OCI-LY1 (cell line): Measurements from ENCODE around the gene NTNG1.

Experiments used
- EZH2 ChIP-seq: fragments of 200-600 bp; sonication (generic), shearing (Covaris generic); IDR thresholded peaks from 2 replicates; pipeline ENCODE4 v1.8.0; 2017; ENCODE audit warnings: borderline replicate concordance, mixed run types, mild to moderate bottlenecking, antibody characterized with exemption, low read length, moderate library complexity, mixed read lengths
- TF ChIP-seq, protein P1 (sequence below): fragments of 200-600 bp; sonication (generic), shearing (Covaris generic); IDR thresholded peaks from 2 replicates; pipeline ENCODE4 v1.5.1; 2017; ENCODE audit warnings: mild to moderate bottlenecking, antibody characterized with exemption, low read length, moderate library complexity, mixed read lengths

GRCh38 chr1:107530543-107530942 is 389.7 kb downstream of the NTNG1 start:
- no peak for TF ChIP-seq EZH2
- TF ChIP-seq, protein P1, sequence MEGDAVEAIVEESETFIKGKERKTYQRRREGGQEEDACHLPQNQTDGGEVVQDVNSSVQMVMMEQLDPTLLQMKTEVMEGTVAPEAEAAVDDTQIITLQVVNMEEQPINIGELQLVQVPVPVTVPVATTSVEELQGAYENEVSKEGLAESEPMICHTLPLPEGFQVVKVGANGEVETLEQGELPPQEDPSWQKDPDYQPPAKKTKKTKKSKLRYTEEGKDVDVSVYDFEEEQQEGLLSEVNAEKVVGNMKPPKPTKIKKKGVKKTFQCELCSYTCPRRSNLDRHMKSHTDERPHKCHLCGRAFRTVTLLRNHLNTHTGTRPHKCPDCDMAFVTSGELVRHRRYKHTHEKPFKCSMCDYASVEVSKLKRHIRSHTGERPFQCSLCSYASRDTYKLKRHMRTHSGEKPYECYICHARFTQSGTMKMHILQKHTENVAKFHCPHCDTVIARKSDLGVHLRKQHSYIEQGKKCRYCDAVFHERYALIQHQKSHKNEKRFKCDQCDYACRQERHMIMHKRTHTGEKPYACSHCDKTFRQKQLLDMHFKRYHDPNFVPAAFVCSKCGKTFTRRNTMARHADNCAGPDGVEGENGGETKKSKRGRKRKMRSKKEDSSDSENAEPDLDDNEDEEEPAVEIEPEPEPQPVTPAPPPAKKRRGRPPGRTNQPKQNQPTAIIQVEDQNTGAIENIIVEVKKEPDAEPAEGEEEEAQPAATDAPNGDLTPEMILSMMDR: no peak
